Brain microvascular endothelial cell (primary cell): ENCODE measurements around the gene M1AP.

Experiments
- DNase-seq: peaks from one replicate; pipeline ENCODE4 v3.0.0-alpha.2; 2020
- H3K27ac ChIP-seq: fragments of 250-450 bp; sonication (Bioruptor Pico); 2 replicates; pipeline ENCODE4 v1.5.1; 2020; ENCODE audit warnings: mild to moderate bottlenecking, moderate library complexity
- H3K27me3 ChIP-seq: fragments of 250-450 bp; sonication (Bioruptor Pico); replicated peaks from 2 replicates; pipeline ENCODE4 v1.5.1; 2020; ENCODE audit warnings: mild to moderate bottlenecking
- H3K36me3 ChIP-seq: fragments of 250-450 bp; sonication (Bioruptor Pico); replicated peaks from 2 replicates; pipeline ENCODE4 v1.5.1; 2020; ENCODE audit warnings: mild to moderate bottlenecking
- H3K4me3 ChIP-seq: 2 replicates; pipeline ENCODE4 v1.5.1; 2011; ENCODE audit warnings: low read depth, mild to moderate bottlenecking, control low read depth, low read length, moderate library complexity
- CTCF ChIP-seq: IDR thresholded peaks from 2 replicates; pipeline ENCODE4 v1.5.1; 2011; ENCODE audit warnings: low read depth, mild to moderate bottlenecking, moderate library complexity, low read length, control low read depth, inconsistent platforms; ENCODE audit errors: missing control alignments
- in situ Hi-C: cut with HindIII; loops from 2 replicates; pipeline ENCODE4 v1.10.0; 2017; ENCODE audit warnings: low sequenced_read_pairs, low pct_ligation_motif_present

Gene M1AP

GRCh38 chr2:74550231-74550630, 97.9 kb downstream of the M1AP start:
- no peak for TF ChIP-seq CTCF
- in situ Hi-C loops = no loop called here
- DNase-seq = no peak
- Histone ChIP-seq H3K36me3 (no peaks in the 10 kb centered on the region), H3K27ac (no peak overlapping the region), H3K4me3 (no peak overlapping the region), H3K27me3 (no peaks in the 10 kb centered on the region)

GRCh38 chr2:74548900-74549826, 99.0 kb downstream of the M1AP start:
- Histone ChIP-seq H3K4me3 (peak overlapping the region; percentile 64), H3K36me3 (no peaks in the 10 kb centered on the region), H3K27me3 (no peaks in the 10 kb centered on the region), H3K27ac (peak overlapping the region; percentile 2)
- no peak for TF ChIP-seq CTCF
- in situ Hi-C loops = no loop called here
- peak; percentile 14 for DNase-seq

- no peaks in the 10 kb centered on the region for H3K36me3 ChIP-seq
- no peak for TF ChIP-seq CTCF
- H3K27ac ChIP-seq = peak overlapping the region; percentile 2
- peak overlapping the region; percentile 64 for H3K4me3 ChIP-seq
- in situ Hi-C loops = no loop called here
- H3K27me3 ChIP-seq = no peaks in the 10 kb centered on the region
- no peak for DNase-seq
These were observed 99.7 kb downstream of the M1AP start for GRCh38 chr2:74548285-74548899.

- TF ChIP-seq CTCF = no peak
- in situ Hi-C loops = no loop called here
- no peak for DNase-seq
- Histone ChIP-seq H3K27ac (no peak overlapping the region), H3K4me3 (no peak overlapping the region), H3K36me3 (no peaks in the 10 kb centered on the region), H3K27me3 (no peaks in the 10 kb centered on the region)
These were observed 102.1 kb downstream of the M1AP start for GRCh38 chr2:74546004-74546403.

GRCh38 chr2:74544634-74545033, 103.5 kb downstream of the M1AP start:
- no peak overlapping the region for H3K27ac ChIP-seq
- in situ Hi-C loops = no loop called here
- peak; percentile 38 for TF ChIP-seq CTCF
- DNase-seq = no peak
- H3K36me3 ChIP-seq = no peaks in the 10 kb centered on the region
- H3K27me3 ChIP-seq = no peaks in the 10 kb centered on the region
- no peak overlapping the region for H3K4me3 ChIP-seq
